ENCODE data around the gene AGAP5. TPM values are rescaled to one million over a fixed set of nuclear protein-coding genes. Genes with fewer than 3 reads are reported as not detected.
"Not testable (repeated sequence)": the region's sequence is repeated elsewhere in the genome, so short reads cannot be mapped to it uniquely, and the experiment has no call there.

AGAP5 gene
- polyA plus RNA-seq (2012; rRNA removed) = 3.8 and 4.8 TPM in 2 replicates
- 0.76 and 1.5 TPM in 2 replicates for polyA plus RNA-seq (2012; cell fraction: cytosol; rRNA removed)
- 22.0 and 28.2 TPM in 2 replicates for polyA plus RNA-seq (2012; cell fraction: nucleus; rRNA removed)

GRCh38 chr10:73697675-73698159, at the start of gene AGAP5:
AGAP5 (minus strand) TSS chr10:73698109; CDS start chr10:73697755, 354 bp downstream.
- H2AFZ ChIP-seq (ENCODE audit: low read depth); H3K9me2 ChIP-seq; CTCF ChIA-PET; H3K9ac ChIP-seq; DNase-seq; H3K27me3 ChIP-seq (ENCODE audit: insufficient read depth); H3K79me2 ChIP-seq (ENCODE audit: insufficient read depth); H4K20me1 ChIP-seq (ENCODE audit: insufficient read depth); H3K4me2 ChIP-seq; POLR2A ChIA-PET; H3K4me3 ChIP-seq (ENCODE audit: low read depth in 2 of 2, low read length in 1 of 2); H3K4me1 ChIP-seq (ENCODE audit: control insufficient read depth in 1 of 2, insufficient read depth in 2 of 2, low read depth in 1 of 2, low read length in 1 of 2); H3K36me3 ChIP-seq (replicated peaks in 1 of 2; ENCODE audit: control insufficient read depth in 1 of 2, insufficient read depth in 2 of 2, low read length in 1 of 2); H3K9me3 ChIP-seq; H3F3A ChIP-seq (replicated peaks; ENCODE audit: insufficient read depth); H3K27ac ChIP-seq (ENCODE audit: low read depth in 2 of 2, low read length in 1 of 2): not testable (repeated sequence)
- WGBS (ENCODE audit: low lambda C conversion rate) = 80% methylated on average over 1 of the region's 16 CpGs

GRCh38 chr10:73746721-73747120, 48.8 kb upstream of the AGAP5 start:
- TF ChIP-seq GATA2 (CRISPR knock-in tag; IDR thresholded peaks at IDR 0.05) = no peak
- TF ChIP-seq NFIC (IDR thresholded peaks at IDR 0.05; ENCODE audit: borderline replicate concordance) = no peak
- no peak for TF ChIP-seq REST (IDR thresholded peaks at IDR 0.05; ENCODE audit: low read depth, low read length)
- no peak for TF ChIP-seq NRF1 (IDR thresholded peaks at IDR 0.05; ENCODE audit: low read depth, low read length)
- no peak for TF ChIP-seq TEAD4 (IDR thresholded peaks at IDR 0.05; ENCODE audit: borderline replicate concordance, insufficient read depth)
- no peak for TF ChIP-seq ZBTB33 (IDR thresholded peaks at IDR 0.05; ENCODE audit: borderline replicate concordance, low read depth)
- no peak for TF ChIP-seq JUND (IDR thresholded peaks at IDR 0.05)
- no peak for TF ChIP-seq YY1 (IDR thresholded peaks at IDR 0.05; ENCODE audit: low read depth)
- no peak for TF ChIP-seq POLR2AphosphoS5 (IDR thresholded peaks at IDR 0.05; ENCODE audit: low read depth, low read length)
- no peak for TF ChIP-seq MAX (IDR thresholded peaks at IDR 0.05; ENCODE audit: low read depth)
- no peak for TF ChIP-seq TCF12 (IDR thresholded peaks at IDR 0.05)
- TF ChIP-seq USF2 (IDR thresholded peaks at IDR 0.05; ENCODE audit: borderline replicate concordance, low read depth, low read length) = no peak
- TF ChIP-seq RCOR1 (IDR thresholded peaks at IDR 0.05; ENCODE audit: low read length) = no peak
- TF ChIP-seq PBX3 (IDR thresholded peaks at IDR 0.05) = no peak
- TF ChIP-seq ELF1 (IDR thresholded peaks at IDR 0.05) = no peak
- TF ChIP-seq SMC3 (IDR thresholded peaks at IDR 0.05; ENCODE audit: low read depth, low read length) = no peak
- no peak for TF ChIP-seq RAD21 (IDR thresholded peaks at IDR 0.05; ENCODE audit: low read length)
- H3K9me2 ChIP-seq = no peaks in the 10 kb centered on the region
- peaks cover 90% of the 10 kb centered on the region for H3K79me2 ChIP-seq (ENCODE audit: insufficient read depth)
- H3K4me1 ChIP-seq (ENCODE audit: control insufficient read depth in 1 of 2, insufficient read depth in 2 of 2, low read depth in 1 of 2, low read length in 1 of 2) = peaks cover 0 to 9% of the 10 kb centered on the region in 2 experiments; a peak in 2 of 4 replicates
- no peak overlapping the region for H3K27ac ChIP-seq (ENCODE audit: low read depth in 2 of 2, low read length in 1 of 2)
- ChIA-PET CTCF (no interaction called here), POLR2A (no interaction called here)
- WGBS (ENCODE audit: low lambda C conversion rate) = 92% methylated on average over 2 of the region's 2 CpGs
- no peak overlapping the region for H3K9ac ChIP-seq
- H3F3A ChIP-seq (replicated peaks; ENCODE audit: insufficient read depth) = no peaks in the 10 kb centered on the region
- H3K9me3 ChIP-seq = no peaks in the 10 kb centered on the region
- H3K36me3 ChIP-seq (replicated peaks in 1 of 2; ENCODE audit: control insufficient read depth in 1 of 2, insufficient read depth in 2 of 2, low read length in 1 of 2) = peaks cover 34 to 48% of the 10 kb centered on the region in 2 experiments
- no peak overlapping the region for H3K4me3 ChIP-seq (ENCODE audit: low read depth in 2 of 2, low read length in 1 of 2)
- no peak overlapping the region for H2AFZ ChIP-seq (ENCODE audit: low read depth)
- H3K27me3 ChIP-seq (ENCODE audit: insufficient read depth) = no peaks in the 10 kb centered on the region
- DNase-seq = no peak
- peaks cover 18% of the 10 kb centered on the region for H4K20me1 ChIP-seq (ENCODE audit: insufficient read depth)
- H3K4me2 ChIP-seq = no peak overlapping the region
